AG20443 (cell line): ENCODE results near the gene FOXO1.
"Not testable (repeated sequence)": the region's sequence is repeated elsewhere in the genome, so short reads cannot be mapped to it uniquely, and the experiment has no call there.

ENCODE experiments used
- DNase-seq: peaks from one replicate; pipeline ENCODE4 v3.0.0; 2012; ENCODE audit warnings: low spot score, mixed read lengths

Gene FOXO1

DNA sequence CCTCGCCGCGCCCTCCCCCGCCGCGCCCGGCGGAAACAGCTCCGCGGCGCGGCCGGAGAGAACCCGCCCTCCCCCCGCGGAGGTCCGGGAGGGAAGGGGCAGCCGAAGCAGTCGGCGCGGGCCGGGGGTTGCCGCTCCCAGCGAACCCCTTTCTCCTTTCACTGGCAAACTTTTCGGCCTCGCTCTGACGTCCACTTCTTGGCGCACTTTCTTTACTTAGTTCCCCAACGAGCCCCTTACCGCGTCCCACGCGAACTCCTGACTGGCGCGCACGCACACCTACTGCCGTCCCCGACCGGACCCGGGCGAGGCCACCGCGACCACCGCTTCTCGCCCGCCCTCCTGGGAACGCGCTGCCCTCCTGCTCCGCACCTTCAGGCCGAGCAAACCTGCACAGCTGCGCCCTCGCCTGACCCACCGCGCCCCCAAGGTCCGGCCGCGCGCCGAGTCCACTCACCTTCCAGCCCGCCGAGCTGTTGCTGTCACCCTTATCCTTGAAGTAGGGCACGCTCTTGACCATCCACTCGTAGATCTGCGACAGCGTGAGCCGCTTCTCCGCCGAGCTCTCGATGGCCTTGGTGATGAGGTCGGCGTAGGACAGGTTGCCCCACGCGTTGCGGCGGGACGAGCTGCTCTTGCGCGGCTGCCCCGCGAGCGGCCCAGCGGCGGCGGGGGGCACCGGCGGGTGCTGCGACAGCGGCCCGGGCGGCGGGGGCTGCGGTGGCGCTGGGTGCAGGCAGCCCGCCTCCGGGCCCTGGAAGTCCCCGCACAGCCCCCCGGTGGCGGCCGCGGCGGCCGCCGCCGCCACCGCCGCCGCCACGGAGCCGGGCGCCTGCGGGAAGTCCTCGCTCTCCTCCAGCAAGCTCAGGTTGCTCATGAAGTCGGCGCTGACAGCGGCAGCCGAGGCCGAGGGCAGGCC is 1.1 kb downstream of the FOXO1 start:
- peak; percentile 61 for DNase-seq

DNA sequence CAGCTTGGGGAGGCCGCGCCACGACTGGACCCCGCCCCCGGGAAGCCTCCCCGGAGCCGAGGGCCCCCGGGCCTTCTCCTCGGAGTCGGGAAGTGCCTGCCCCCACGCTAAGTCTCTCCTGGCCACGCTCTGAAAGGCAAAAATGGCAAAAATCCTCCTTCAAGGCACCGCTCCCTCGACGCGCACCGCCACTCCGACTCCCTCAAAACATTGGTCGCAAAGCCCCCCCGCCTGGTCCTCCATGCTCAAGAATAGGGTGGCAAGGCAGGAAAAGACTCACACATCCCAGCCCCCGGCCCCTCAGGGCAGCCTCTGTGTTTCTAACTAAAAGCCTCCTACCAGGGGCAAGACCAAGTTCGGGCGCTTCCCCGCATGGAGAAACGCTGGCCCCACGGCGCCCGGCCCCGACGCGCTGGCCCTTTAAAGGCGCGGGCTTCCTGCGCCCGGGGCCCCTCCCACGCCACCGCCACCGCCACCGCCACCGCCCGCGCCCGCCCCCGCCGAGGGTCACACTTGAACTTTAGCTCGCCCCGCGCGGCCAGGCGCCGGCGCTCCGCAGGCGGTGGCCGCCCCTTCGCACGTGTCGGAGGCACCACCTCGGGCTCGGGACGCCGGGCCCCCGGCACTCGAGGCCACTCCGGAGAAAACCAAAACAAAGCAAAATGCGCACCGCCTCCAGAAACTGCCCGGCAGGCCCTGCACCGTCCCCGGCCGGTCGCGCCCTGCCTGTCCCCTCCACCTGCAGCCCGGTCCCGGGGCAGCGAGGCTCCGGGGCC is 1.9 kb downstream of the FOXO1 start:
- DNase-seq, result peak; percentile 65

DNA sequence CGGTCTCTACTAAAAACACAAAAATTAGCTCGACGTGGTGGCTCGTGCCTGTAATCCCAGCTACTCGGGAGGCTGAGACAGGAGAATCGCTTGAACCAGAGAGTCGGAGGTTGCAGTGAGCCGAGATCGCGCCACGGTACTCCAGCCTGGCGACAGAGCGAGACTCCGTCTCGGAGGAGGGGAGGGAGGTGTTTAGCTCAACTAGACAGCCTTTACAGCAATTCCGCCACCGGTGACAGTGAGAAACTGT is 2.4 kb downstream of the FOXO1 start:
- DNase-seq, result not testable (repeated sequence)

DNA sequence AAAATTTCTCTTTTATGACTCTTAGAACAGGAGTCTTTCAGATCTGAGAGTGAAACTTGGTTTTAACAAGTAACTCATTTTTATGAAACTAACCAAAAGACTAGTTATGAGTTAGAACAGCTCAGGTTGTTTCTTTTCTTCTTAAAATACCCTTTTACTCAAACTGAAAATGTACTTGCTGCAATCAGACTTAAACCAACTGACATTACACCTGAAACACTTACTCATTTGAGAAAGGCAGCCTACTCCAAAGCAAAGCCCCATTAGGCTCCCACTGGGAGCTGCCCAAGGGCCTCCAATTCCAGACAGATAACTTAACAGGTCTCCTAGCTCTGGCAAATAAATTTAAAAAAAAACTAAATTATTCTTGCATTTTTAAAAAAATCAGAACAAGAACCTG is 3.6 kb downstream of the FOXO1 start:
- DNase-seq, result no peak

DNA sequence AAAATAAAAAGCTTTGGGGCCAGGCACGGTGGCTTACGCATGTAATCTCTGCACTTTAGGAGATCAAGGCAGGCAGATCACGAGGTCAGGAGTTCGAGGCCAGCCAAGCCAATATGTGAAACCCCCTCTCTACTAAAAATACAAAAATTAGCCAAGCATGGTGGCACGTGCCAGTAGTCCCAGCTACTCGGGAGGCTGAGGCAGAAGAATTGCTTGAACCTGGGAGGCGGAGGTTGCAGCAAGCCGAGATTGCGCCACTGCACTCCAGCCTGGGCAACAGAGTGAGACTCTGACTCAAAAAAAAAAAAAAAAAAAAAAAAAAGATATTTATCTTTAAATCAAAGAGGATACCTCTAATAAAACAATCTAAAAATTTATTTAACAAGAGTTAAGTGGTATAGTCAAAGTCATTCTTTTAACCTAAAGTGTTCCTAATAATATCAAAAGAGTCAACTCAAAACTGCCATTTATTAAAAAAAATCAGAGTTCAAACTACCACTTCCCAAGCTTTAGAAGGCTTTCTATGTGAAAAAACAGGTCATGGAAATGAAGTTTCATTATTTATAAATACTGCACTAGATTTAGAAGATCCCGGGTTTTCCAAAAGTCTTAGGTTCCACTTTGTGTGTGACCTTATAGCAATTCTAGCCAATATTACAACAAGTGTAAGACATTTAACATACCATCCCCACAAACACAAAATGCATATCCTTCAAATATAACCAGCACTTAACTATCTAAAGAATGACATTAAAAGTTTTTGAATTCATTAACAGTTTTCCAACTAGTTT is 4.4 kb downstream of the FOXO1 start:
- DNase-seq, result no peak

DNA sequence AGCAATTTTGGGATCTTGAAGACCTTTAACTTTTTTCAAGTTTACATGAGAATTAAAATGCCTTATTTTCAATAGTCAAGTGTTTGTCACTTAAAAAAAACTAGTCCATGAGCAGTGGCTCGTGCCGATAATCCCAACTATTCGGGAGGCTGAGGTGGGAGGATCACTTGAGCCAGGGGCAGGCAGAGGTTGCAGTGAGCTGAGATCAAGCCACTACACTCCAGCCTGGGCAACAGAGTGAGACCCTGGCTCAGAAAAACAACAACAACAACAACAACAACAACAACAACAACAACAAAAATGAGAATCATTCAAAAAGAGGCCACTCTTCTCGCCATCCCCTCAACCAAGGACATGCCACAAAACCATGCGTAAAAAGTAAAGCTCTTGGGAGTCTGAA is 5.7 kb downstream of the FOXO1 start:
- no peak for DNase-seq

DNA sequence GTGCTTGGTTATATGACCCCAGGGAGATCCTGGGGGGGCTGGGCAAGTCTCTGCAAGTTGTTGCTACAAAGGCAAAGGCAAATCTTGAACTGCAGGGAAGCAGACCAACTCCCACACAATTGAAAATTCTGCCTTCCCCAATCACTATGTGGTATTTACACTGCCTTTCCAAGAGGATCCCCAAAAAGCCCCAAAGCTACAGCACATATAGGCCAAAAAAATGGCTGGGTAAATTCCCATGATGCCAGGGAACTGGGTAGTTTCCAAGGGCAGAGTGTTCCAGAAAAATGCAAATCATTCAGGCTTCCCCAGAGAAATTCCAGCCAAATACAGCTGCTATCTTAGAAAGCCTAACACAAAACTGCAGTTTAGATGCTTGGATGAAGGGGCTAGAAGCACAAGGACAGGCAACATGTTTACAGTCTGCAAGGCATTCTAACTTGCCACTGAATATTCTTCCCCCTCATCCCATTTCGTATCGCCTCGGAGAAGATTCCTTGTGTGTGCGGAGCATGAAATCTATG is 6.2 kb downstream of the FOXO1 start:
- no peak for DNase-seq

DNA sequence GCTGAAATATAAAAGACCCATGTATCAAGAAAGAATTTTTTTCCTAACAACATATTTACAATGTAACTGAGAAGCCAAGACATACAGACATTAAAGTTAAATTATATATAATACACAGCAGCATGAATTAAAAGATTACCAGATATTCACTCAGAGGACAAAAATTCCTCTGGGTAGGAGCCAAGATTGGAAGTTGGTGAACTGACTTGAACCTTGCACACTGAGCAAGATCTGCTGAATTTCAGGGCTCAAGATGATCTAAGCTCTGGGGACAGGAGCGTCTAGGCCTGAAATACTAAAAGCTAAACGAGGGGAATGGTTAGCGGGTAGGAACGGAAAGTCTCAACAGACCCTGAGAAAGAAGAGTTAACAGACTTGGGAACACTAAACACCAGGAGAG is 8.5 kb downstream of the FOXO1 start:
- no peak for DNase-seq

DNA sequence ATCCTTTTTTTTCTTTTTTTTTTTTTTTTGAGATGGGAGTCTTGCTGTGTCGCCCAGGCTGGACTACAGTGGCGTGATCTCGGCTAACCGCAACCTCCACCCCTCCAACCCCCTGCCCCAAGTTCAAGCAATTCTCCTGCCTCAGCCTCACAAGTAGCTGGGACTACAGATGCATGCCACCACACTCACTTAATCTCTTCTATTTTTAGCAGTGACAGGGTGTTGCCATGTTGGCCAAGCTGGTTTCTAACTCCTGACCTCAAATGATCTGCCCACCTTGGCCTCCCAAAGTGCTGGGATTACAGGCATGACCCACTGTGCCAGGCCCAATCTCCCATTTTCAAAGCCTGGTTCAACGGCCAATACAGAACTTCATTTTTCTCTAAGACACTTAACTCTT is 9.1 kb downstream of the FOXO1 start:
- DNase-seq, result no peak

DNA sequence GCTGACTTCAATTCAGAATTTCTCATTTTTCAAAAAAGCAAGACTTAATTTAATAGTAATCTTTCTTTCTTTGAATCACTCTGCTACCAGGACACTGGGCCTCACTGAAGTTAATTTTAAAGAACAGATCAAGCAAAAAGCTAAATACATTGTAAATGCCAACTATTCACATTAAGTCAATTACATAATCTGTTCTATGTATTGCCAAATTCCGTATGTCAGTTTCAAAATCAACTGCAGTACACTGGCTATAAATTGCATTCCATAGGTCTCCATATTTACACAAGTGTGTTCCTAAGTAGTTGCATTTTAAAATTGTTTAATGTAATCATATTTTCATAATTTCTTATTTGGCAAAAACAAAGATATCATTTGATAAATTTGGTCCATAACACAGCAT is 10.1 kb downstream of the FOXO1 start:
- DNase-seq, result no peak

DNA sequence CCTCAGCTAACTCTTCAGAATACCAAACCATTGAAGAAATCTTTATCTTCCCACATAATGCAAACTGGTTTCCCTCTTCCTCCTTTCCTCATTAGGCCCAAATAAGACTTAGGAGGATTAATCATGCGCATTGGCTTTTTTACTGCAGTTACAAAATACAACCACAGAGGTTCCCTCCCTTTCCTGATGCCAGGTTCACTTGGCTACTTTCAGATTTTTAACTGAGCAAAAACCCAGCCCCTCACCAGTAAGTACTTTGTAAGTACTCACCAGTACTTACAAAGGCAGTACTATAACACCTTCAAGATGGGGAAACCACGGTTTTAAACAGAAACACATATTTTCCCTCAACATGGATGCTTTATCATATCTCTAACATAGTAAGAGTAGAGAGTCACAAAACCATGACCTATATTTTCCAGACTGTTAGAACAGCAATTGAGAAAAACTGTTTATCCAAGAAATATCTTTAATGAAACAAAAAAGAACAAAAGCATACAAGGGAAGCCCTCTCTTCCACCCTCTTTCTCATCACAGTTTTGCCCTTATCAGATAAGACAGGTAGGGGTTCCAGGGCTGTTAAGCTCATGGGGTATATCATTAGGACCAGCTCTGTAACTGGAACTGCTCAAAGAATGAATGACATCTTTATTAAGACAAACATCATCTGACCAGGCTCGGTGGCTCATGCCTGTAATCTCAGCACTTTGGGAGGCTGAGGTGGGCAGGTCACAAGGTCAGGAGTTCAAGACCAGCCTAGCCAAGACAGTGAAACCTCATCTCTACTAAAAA is 12.7 kb downstream of the FOXO1 start:
- no peak for DNase-seq

DNA sequence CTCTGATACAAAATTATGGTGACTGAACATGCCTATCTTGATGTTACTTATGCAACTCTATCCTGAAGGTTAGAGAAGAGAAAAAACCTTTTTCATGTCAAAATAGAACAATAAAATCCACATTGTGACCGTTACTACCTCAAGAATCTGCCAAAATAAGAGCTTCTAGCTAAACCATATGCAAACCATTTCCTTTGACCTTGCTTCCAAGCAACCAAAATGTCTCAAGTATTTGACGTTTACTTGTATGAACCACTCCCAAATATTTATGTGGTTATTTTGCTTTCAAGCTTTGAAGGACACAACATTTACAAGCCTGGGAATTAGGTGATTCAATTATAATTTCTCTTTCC is 13.9 kb downstream of the FOXO1 start:
- no peak for DNase-seq

DNA sequence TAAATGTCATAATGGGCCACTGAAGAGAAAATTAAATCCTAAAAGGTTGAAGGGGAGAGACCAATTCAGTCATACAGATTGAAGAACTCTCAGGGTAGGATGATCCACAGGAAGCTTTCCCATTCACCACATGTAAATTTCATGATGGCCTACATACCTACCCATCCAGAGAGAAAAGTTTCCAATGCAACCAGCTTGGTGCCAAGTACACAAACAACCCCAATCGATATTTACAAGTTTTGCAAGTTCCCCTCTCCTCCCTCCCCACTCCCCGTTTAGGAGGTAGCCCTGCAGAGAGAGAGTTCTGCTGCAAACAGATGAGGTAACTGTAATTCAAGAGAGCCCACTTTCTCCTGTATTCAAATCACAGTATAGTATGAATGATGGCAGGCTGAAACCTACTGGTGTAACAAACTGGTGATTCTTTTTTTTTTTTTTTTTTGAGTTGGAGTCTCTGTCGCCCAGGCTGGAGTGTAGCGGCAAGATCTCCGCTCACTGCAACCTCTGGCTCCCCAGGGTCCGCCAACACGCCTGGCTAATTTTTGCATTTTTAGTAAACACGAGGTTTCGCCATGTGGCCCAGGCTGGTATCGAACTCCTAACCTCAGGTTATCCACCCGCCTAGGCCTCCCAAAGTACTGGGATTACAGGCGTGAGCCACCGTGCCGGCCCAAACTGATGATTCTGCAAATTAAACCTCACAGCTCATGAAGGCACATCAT is 14.4 kb downstream of the FOXO1 start:
- no peak for DNase-seq

DNA sequence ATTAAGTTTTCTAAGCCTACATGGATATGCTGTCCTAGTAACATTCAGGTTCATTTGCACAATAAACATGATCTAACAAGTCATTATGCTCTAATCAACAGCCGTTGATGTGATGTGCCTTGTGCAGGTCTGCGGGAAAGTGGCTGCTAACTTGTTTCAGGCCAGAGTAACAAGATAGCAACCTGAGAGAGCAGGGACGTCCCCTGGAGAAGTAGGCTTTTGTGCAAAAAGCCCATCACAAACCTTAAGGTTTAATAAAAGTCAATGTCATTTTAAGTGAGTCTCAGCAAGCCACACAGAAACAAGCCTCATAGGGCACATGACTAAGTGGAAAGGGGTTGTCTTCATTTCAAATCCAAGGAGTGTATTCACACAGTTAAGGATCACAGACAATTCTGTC is 17.6 kb downstream of the FOXO1 start:
- DNase-seq, result no peak

DNA sequence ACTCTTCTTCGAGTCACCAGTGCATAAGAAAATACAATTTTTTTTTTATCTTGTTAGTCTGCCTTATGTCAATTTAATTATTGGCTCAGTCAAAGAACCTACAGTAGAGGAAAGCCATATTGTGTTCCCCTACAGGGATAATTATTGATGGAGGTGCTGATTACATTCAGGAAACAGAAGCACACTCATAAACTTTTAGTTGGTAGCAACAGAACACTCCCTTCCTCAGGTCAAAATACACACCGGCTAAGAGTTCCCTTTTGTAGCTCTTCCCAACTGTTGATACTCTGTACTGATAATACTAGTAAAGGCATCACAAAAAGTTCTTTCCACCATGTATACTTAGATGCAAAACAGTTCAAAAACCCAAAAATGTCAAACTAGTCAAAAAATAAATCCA is 18.4 kb downstream of the FOXO1 start:
- DNase-seq, result no peak

DNA sequence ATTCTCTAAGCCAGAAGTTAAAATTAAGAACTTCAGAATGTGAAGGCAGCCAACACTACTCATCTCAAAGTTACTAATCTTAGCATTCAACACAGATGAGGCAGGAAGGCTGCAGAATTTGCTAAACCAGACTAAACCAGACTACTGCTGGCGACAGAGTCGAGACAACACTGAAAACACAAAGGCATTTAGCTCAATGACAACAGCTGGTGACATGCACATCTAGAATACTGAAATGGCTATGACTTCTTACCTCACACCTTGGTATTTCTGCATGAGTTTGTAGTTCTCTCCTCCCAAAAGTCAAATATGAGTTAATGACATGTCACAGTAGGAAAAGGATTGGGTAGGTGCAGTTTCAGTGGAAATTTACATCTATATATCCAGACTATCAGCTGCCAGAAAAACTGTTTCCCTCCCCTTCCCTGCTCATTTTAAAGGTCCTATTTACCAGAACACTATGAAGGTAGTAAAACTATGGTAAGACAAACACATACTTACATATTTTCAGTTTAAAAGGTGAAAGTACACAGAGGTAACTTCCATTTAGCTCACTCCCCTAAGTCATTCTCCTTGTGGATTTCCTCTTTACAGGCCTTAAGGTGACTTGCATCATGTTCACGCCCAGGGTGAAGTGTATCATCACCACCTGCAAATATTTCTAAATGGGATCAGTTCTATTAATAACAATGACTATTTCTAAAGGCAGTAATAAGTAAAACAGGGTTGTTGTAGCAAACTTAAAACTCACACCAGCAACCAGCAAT is 21.4 kb downstream of the FOXO1 start:
- DNase-seq, result peak; percentile 21

DNA sequence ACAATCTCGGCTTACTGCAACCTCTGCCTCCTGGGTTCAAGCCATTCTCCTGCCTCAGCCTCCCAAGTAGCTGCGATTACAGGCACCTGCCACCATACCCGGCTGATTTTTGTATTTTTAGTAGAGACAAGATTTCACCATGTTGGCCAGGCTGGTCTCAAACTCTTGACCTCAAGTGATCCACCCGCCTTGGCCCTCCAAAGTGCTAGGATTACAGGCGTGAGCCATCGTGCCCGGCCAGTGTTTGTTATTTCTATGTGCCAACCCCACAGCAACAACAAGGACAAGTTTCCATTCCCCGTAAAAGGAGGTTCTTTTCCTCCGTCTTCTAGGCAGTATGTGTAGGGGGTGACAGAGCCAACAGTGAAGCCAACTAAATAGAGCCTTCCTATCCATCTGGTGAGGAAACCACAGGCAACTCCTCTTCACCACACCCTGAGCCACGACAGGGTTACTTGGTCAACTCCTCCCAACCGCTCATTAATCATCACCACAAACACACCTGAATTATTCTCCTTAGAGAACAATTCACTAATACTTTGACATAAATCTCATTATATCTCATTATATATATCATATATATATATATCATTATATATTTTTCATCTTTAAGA is 25.5 kb downstream of the FOXO1 start:
- no peak for DNase-seq

DNA sequence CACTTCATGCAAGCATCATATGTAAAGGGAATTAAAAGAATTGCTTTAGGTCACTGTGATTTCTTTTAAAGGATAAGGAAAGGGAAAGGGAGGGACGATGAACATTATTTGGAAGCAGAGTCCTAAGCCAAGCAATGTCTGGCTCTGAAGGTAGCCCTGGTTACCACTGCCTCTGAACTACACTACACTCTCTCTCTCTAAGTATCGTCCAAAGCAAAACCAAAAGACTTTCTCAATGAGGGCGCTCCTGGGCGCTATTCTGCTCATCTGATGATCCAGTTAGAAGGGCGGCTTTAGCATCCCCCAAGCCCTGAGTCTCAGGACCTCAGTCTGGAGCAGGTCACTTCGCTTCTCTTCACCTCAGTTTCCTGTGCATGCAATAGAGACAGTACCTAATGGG is 26.2 kb downstream of the FOXO1 start:
- DNase-seq, result no peak

DNA sequence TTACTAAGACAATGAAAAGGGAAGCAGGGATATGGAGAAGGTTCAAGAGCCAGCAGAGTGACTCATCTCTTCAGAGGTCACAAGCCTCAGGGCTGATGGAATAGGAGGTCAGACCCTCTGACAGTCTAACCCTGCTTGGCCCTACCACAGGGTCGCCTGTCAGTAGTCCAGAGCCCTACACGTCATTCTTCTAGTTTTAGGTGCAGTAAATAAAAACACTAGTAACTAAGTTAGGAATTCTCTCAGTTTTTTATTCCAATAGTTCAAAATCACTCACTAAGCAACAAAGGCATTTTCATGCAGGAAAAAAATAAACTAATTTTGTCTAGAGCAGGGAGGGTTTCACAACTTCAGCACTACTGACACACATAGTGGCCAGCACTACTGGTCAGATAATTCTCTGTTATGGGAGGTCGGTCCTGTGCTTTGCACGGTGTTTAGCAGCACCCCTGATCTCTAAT is 27.2 kb downstream of the FOXO1 start:
- peak; percentile 68 for DNase-seq

DNA sequence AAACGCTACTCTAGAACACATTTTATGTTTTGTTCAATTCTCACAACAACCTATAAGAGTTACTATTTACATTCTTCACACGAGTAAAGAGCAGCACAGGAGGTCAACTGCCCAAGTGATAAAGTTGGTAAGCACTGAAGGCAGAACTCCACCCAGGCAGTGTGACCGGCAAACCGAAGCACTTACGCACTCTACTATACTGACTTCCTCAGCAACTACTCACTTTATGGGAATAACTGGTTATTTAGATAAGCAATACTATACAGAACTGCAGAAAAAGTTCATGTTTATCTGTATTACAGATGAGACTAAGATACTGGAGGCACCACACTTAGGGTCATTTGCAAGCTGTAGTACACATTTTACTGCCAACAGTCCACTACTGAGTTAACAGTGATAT is 28.8 kb downstream of the FOXO1 start:
- no peak for DNase-seq
